K562 (cell line): ENCODE measurements around the gene ABRAXAS1. TPM values are rescaled to one million over a fixed set of nuclear protein-coding genes. Genes with fewer than 3 reads are reported as not detected.

Experiments used
- MXI1 ChIP-seq: IDR thresholded peaks from 2 replicates; pipeline ENCODE4 v1.6.1; 2011; ENCODE audit warnings: low read depth, mild to moderate bottlenecking, improper control_type of control experiment, low read length
- NCOA6 ChIP-seq: fragments of 450-650 bp; IDR thresholded peaks from 2 replicates; pipeline ENCODE4 v1.6.1; 2017; ENCODE audit warnings: mild to moderate bottlenecking
- PTTG1 ChIP-seq: fragments of 450-650 bp; IDR thresholded peaks from 2 replicates; pipeline ENCODE4 v1.6.1; 2016; ENCODE audit warnings: low read depth, mild to moderate bottlenecking, missing genetic modification characterization, missing compliant biosample characterization
- SIRT6 ChIP-seq: IDR thresholded peaks from one replicate; pipeline ENCODE4 v1.6.1; 2012; ENCODE audit warnings: low read depth, mild to moderate bottlenecking, control low read depth, inconsistent platforms, low read length, moderate library complexity
- SMC3 ChIP-seq: conservative IDR thresholded peaks from 2 replicates; pipeline ENCODE4 v1.6.1; 2011; ENCODE audit warnings: low read depth, low read length, improper control_type of control experiment; ENCODE audit not compliant: insufficient read depth
- ZNF551 ChIP-seq: fragments of 250-450 bp; sonication (Bioruptor Pico); IDR thresholded peaks from 2 replicates; pipeline ENCODE4 v1.5.0; 2021; ENCODE audit warnings: mild to moderate bottlenecking, moderate library complexity
- polyA plus RNA-seq, 8 experiments: library from polyadenylated mRNA; depleted of rRNA in 4 of 8; stranded (reverse) in 5 of 8; unstranded in 3 of 8; fragments of >200 nt; fragmentation: Nextera tagmentation in 2 of 8; fragmentation: Illumina TruSeq in 1 of 8; extraction: Ambion mirVana in 2 of 8; extraction: Trizol in 1 of 8; gene quantifications; 2 replicates each; pipeline versions ENCODE4 v1.2.1 to v1.2.3, GENCODE V29; 2011 to 2014; ENCODE audit warnings: inconsistent platforms in 1 of 8, missing spikeins in 1 of 8
- total RNA-seq, 7 experiments: library from RNA; depleted of rRNA in 6 of 7; stranded (reverse); fragments of >200 nt in 6 of 7; fragmentation: Illumina TruSeq in 2 of 7; extraction: Trizol in 2 of 7; gene quantifications; 2 replicates each; pipeline versions ENCODE4 v1.2.1 to v1.2.3, GENCODE V29; 2011 to 2021; ENCODE audit warnings: low replicate concordance in 1 of 7
- TF ChIP-seq, protein P1 (sequence below): fragments of 450-650 bp; IDR thresholded peaks from 2 replicates; pipeline ENCODE4 v1.6.1; 2016; ENCODE audit warnings: mild to moderate bottlenecking, moderate library complexity
- TF ChIP-seq, protein P2 (sequence below): fragments of 250-450 bp; sonication (Bioruptor Pico); IDR thresholded peaks from 2 replicates; pipeline ENCODE4 v1.5.0; 2021
- TF ChIP-seq, protein P3 (sequence below), 2 experiments: IDR thresholded peaks; 2 replicates each; pipeline ENCODE4 v1.6.1; 2012; ENCODE audit warnings: improper control_type of control experiment in 2 of 2, low read depth in 2 of 2, low read length in 2 of 2, borderline replicate concordance in 1 of 2

The ABRAXAS1 gene
- total and polyA plus RNA-seq, 9 of the 15 experiments (the other 6 are each of a cell fraction or from before 2014, with no cell fraction given), result 10.8 to 48.3 (median 22.1) TPM

DNA sequence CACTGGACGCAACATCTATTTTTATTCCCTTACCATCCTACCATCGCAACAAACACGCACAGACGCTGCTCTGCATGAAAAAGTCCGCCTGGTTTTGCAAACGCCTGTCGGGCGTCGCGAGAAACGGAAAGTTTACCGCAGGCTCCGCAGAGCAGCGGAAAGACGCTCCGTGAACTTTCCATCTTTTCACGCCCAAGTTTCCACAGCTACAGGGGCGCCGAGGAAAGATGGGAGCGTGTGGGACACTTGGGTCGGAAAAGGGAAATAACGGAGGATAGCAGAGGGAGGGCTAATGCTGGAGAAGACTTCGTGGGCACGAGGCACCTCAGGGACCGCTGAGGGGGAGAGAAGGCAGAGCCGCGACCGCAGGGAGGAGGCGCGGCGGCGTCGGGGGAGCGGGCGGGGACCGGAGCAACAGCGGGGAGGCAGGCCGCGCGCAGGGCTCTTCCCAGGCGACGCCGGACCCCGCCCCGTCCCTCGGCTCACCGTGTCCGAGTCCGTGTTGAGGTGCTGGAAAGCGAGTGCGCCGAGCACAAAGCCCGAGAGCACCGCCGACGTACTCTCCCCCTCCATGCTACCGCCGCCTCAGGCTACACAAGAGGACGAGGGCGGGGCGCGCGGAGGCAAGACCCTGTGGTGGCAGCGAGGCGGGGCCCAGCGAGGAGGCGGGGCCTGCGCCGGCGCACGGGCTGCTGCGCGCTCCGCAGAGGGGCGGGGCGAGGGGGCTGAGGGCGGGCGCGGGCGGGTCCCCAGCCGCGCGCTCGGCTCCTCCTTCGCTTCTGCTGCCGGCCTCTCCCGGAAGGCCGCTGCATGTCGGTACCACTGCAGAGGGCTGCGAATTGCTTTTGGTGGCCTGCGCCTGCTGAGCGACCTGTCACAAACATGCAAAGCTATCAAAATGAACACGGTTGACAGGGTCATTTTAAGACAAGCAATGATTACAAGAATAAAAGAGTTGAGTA is at the start of gene ABRAXAS1 (continued):
- TF ChIP-seq, protein P1, sequence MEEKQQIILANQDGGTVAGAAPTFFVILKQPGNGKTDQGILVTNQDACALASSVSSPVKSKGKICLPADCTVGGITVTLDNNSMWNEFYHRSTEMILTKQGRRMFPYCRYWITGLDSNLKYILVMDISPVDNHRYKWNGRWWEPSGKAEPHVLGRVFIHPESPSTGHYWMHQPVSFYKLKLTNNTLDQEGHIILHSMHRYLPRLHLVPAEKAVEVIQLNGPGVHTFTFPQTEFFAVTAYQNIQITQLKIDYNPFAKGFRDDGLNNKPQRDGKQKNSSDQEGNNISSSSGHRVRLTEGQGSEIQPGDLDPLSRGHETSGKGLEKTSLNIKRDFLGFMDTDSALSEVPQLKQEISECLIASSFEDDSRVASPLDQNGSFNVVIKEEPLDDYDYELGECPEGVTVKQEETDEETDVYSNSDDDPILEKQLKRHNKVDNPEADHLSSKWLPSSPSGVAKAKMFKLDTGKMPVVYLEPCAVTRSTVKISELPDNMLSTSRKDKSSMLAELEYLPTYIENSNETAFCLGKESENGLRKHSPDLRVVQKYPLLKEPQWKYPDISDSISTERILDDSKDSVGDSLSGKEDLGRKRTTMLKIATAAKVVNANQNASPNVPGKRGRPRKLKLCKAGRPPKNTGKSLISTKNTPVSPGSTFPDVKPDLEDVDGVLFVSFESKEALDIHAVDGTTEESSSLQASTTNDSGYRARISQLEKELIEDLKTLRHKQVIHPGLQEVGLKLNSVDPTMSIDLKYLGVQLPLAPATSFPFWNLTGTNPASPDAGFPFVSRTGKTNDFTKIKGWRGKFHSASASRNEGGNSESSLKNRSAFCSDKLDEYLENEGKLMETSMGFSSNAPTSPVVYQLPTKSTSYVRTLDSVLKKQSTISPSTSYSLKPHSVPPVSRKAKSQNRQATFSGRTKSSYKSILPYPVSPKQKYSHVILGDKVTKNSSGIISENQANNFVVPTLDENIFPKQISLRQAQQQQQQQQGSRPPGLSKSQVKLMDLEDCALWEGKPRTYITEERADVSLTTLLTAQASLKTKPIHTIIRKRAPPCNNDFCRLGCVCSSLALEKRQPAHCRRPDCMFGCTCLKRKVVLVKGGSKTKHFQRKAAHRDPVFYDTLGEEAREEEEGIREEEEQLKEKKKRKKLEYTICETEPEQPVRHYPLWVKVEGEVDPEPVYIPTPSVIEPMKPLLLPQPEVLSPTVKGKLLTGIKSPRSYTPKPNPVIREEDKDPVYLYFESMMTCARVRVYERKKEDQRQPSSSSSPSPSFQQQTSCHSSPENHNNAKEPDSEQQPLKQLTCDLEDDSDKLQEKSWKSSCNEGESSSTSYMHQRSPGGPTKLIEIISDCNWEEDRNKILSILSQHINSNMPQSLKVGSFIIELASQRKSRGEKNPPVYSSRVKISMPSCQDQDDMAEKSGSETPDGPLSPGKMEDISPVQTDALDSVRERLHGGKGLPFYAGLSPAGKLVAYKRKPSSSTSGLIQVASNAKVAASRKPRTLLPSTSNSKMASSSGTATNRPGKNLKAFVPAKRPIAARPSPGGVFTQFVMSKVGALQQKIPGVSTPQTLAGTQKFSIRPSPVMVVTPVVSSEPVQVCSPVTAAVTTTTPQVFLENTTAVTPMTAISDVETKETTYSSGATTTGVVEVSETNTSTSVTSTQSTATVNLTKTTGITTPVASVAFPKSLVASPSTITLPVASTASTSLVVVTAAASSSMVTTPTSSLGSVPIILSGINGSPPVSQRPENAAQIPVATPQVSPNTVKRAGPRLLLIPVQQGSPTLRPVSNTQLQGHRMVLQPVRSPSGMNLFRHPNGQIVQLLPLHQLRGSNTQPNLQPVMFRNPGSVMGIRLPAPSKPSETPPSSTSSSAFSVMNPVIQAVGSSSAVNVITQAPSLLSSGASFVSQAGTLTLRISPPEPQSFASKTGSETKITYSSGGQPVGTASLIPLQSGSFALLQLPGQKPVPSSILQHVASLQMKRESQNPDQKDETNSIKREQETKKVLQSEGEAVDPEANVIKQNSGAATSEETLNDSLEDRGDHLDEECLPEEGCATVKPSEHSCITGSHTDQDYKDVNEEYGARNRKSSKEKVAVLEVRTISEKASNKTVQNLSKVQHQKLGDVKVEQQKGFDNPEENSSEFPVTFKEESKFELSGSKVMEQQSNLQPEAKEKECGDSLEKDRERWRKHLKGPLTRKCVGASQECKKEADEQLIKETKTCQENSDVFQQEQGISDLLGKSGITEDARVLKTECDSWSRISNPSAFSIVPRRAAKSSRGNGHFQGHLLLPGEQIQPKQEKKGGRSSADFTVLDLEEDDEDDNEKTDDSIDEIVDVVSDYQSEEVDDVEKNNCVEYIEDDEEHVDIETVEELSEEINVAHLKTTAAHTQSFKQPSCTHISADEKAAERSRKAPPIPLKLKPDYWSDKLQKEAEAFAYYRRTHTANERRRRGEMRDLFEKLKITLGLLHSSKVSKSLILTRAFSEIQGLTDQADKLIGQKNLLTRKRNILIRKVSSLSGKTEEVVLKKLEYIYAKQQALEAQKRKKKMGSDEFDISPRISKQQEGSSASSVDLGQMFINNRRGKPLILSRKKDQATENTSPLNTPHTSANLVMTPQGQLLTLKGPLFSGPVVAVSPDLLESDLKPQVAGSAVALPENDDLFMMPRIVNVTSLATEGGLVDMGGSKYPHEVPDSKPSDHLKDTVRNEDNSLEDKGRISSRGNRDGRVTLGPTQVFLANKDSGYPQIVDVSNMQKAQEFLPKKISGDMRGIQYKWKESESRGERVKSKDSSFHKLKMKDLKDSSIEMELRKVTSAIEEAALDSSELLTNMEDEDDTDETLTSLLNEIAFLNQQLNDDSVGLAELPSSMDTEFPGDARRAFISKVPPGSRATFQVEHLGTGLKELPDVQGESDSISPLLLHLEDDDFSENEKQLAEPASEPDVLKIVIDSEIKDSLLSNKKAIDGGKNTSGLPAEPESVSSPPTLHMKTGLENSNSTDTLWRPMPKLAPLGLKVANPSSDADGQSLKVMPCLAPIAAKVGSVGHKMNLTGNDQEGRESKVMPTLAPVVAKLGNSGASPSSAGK, result peak; percentile 99
- TF ChIP-seq SMC3, result 0 out of 2 replicates have a peak, but pooled peaks have one; percentile 18
- TF ChIP-seq MXI1, result no peak
- no peak for TF ChIP-seq PTTG1 (tag)
- TF ChIP-seq, protein P2, sequence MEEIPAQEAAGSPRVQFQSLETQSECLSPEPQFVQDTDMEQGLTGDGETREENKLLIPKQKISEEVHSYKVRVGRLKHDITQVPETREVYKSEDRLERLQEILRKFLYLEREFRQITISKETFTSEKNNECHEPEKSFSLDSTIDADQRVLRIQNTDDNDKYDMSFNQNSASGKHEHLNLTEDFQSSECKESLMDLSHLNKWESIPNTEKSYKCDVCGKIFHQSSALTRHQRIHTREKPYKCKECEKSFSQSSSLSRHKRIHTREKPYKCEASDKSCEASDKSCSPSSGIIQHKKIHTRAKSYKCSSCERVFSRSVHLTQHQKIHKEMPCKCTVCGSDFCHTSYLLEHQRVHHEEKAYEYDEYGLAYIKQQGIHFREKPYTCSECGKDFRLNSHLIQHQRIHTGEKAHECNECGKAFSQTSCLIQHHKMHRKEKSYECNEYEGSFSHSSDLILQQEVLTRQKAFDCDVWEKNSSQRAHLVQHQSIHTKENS (CRISPR knock-in tag), result no peak
- no peak for TF ChIP-seq SIRT6
- TF ChIP-seq NCOA6, result peak; percentile 96
- TF ChIP-seq, protein P3, sequence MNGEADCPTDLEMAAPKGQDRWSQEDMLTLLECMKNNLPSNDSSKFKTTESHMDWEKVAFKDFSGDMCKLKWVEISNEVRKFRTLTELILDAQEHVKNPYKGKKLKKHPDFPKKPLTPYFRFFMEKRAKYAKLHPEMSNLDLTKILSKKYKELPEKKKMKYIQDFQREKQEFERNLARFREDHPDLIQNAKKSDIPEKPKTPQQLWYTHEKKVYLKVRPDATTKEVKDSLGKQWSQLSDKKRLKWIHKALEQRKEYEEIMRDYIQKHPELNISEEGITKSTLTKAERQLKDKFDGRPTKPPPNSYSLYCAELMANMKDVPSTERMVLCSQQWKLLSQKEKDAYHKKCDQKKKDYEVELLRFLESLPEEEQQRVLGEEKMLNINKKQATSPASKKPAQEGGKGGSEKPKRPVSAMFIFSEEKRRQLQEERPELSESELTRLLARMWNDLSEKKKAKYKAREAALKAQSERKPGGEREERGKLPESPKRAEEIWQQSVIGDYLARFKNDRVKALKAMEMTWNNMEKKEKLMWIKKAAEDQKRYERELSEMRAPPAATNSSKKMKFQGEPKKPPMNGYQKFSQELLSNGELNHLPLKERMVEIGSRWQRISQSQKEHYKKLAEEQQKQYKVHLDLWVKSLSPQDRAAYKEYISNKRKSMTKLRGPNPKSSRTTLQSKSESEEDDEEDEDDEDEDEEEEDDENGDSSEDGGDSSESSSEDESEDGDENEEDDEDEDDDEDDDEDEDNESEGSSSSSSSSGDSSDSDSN (IDR thresholded peaks at IDR 0.05; ENCODE audit: borderline replicate concordance in 1 of 2, low read depth in 2 of 2, low read length in 2 of 2), result no peak; a peak in 2 of 4 replicates
- no peak for TF ChIP-seq ZNF551 (CRISPR knock-in tag)
